HepG2 (cell line): ENCODE results near the gene SEMA6D.

Experiments
- AHDC1 ChIP-seq: sonication (generic); formaldehyde crosslinking; IDR thresholded peaks from 2 replicates; pipeline ENCODE4 v1.5.1; 2020; ENCODE audit warnings: mild to moderate bottlenecking, missing genetic modification reagents, borderline replicate concordance
- ARID2 ChIP-seq: sonication (generic); formaldehyde crosslinking; IDR thresholded peaks from 2 replicates; pipeline ENCODE4 v1.8.1; 2022; ENCODE audit warnings: mild to moderate bottlenecking, missing genetic modification reagents, borderline replicate concordance
- NBN ChIP-seq: fragments of 450-650 bp; conservative IDR thresholded peaks from 2 replicates; pipeline ENCODE4 v1.6.1; 2017
- NFYB ChIP-seq: sonication (generic); formaldehyde crosslinking; IDR thresholded peaks from 2 replicates; pipeline ENCODE4 v1.4.0; 2020; ENCODE audit warnings: missing genetic modification reagents
- RBAK ChIP-seq: sonication (generic); formaldehyde crosslinking; IDR thresholded peaks from 2 replicates; pipeline ENCODE4 v1.5.1; 2020; ENCODE audit warnings: mild to moderate bottlenecking, missing genetic modification reagents
- SOX6 ChIP-seq, 2 experiments: fragments of 450-650 bp in 1 of 2; sonication (generic) in 1 of 2; formaldehyde crosslinking in 1 of 2; IDR thresholded peaks; 2 replicates each; pipeline versions ENCODE4 v1.4.0 to v1.6.1; 2017 to 2020; ENCODE audit warnings: antibody characterized with exemption in 1 of 2, mild to moderate bottlenecking in 1 of 2, missing genetic modification reagents in 1 of 2

GRCh38 chr15:47814620-47815019, 97.3 kb downstream of the SEMA6D start:
- TF ChIP-seq AHDC1 (CRISPR knock-in tag) (no peak), ARID2 (CRISPR knock-in tag) (no peak), NFYB (CRISPR knock-in tag) (no peak), SOX6 (IDR thresholded peaks at IDR 0.05) (no peak), SOX6 (CRISPR knock-in tag; IDR thresholded peaks at IDR 0.05) (no peak), RBAK (CRISPR knock-in tag) (no peak), NBN (no peak)
